NCI-H1694 treated with DMSO at 0.1 percent for 48 hours (cell line): ENCODE data around the gene BAZ2B.

Source experiments
- DNase-seq: peaks from one replicate; lab custom pipeline; 2025; lab: John Stamatoyannopoulos, UW

The BAZ2B gene

DNA sequence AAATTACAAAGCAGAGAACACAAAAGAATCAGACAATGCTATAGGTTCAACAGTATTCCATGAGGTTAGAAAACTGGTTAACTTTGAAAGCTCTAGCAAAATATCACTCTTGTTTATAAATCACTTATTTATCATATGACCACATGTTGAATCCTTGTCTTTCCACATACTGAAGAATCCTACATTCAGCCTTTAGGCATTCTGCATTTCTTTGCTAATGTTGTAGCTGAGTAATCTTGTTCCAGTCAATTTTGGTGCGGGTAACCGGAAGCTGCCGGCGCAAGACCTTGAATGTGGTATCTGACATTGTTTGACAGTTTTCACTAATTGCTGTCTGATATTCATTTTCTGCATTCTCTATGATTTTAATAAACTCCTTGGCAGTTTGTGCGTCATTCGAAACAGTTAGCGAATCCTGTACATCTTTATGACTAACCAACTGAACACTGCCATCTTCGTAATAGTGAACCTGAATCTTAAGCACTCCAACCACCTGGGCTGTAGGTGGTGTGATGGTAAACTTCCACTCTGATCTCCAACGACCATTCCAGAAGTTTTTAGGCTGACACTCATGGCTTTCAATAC, 154.1 kb downstream of the BAZ2B start:
- no peak for DNase-seq

DNA sequence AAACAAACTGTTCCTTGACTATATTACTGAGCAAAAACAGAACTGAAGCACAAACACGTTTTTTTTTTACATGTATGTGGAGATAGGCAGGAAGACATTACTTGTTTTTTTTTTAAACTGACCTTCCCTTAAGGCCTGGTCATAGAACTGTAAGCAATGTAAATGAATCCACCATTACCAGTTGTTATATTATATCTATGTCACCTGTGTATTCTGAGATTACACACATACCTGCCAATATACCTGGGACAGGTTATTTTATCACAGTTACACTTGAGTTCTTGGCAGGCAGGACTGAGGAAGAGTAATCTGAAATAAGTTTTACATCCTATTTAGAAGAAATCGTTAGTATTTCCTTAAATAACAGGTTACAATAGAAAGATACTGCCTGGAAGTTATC, 155.3 kb downstream of the BAZ2B start:
- no peak for DNase-seq

DNA sequence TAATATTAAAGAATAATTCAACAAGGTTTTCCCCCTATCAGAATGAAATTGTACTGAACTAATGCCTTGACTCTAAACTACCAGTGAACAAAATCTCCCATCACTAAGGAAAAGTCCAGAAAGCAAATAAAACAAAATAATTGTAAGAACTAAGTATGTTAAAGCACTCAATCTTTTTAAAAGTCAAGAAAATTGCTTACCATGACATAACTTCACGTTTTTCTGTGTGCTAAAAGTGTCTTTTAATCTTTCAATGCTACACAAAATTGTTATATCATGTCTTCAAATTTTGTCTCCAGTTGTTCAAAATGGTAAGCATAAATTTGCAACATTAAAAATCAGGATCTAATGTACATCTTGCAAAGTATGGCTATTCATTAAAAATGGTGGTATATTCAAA, 156.1 kb downstream of the BAZ2B start:
- DNase-seq, result no peak

DNA sequence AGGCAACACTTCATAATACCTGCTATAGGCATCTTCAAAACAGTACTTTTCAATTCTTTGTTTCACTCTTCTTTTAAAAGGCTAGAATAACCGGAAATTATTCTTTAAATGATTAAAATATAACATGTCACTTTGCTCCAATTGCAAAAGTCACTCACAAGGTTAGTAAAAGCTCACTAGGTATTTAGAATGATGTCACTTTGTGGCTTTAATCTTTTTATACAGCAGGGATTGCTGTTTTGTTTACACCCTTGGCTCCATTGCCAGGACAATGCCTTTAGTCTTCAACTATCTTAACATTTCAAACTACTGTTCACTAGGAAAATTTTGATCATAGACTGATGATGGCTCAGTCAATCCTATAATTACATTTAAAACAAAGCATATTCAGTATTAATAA, 157.1 kb downstream of the BAZ2B start:
- no peak for DNase-seq

DNA sequence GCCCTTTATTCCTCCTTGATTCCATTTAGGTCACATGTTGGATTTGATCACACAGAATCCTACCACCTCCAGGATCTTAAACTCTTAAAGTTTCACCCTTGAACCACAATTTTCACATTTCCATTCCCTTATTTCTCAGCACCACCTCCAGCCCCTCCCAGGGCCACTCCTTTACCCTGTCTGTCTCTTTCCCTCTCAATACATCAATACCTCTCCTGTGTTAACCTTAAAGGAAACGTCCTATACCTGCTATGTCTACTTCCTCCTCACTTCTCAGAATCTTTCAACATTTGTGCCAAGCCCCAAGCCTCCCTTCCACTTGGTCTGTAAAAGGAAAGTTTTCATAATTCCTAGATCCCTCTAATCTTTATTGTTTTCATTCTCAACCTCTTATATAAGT, 158.8 kb downstream of the BAZ2B start:
- no peak for DNase-seq

DNA sequence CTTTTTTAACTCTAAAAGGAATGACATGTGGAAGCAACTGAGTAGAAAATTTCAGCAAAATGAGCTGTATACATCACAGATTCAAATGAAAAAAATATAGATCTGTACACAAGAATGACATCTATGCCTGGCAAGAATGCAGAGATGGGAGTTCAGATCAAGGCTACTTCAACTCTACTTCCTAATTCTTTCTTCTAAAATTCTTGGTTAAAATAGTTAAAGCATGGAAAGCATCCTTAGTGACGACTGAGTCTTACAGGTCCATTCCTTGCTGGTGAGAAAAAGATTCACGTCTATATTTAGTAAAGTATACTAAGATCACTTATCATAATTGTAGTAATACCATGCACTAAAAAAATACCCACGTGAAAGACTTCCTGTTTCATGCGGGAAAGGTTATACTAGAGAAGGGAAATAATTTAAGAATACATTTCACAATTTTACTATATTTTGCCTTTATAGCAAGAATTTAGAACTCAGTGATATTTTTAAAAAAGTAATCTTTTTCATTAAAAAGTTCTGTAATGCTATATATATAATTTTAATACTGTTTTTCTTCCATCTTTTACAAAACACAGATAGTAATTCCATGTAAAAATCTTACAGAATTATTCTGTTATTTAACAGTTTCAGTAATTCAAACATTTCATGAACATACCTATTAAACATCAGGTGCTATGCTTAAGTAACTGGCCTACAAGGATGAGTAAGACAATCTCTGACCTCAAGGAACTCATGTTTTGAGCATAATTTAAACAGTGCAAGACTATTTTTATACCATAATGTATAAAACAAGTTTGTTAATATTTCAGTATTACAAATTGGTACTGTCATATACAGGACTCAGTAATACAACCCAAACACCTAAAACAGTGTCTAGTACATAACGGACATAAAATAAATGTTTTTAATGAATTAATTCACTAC, 159.6 kb downstream of the BAZ2B start:
- DNase-seq, result no peak

DNA sequence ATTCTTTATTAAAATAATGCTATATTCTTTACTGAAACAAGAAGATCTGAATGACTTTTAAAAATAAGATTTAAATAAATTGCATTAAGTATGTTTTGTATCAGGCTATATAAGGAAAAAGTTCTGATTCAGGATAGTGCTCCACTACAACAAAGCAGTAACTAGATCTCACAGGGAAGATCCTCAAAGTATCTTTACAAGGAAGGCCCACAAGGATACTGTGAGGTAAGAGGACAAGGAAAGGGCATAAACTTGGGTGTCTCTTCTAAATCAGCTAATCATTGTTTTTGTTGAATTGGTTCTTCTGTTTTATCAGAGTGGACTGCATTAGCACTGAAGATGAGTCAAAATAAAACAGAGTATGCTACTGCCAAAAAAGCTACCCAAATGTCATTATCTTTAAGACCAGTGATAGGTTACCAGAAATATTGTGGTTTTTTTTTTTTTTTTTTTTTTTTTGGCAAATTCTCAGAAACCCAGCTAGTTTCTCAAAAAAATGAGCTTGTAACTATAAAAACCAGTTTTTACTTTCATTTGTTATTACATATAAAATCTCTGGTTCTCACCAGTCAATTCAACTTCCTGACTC, 160.9 kb downstream of the BAZ2B start:
- no peak for DNase-seq

DNA sequence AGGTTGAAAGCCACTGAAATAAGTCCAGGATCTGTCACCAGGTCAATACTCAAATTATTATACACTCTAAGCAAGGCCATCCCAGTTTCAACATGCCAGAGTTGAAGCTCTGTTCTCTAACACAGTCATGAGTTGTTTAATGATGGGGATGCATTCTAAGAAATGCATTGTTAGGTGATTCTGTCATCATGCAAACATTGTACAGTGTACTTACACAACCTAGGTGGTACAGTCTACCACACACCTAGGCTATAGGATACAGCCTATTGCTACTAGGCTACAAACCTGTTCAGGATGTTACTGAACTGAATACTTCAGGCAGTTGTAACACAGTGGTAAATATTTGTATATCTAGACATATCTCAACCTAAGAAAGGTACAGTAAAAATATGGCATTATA, 162.2 kb downstream of the BAZ2B start:
- DNase-seq, result no peak

DNA sequence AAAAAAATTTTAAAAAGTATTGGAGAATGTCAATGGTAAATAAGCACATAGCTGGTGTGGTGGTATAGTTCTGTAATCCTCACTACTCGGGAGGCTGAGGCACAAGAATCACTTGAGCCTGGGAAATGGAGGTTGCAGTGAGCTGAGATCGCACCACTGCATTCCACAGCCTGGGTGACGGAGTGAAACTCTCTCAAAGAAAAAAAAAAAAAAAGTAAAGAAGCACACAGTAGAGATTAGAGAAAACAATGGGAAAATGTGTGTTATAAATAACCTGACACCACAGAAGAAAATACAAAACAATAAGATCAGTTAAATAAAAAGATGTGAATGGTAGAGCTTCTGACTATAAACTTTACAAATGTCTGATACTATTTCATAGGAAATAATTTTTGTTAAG, 166.2 kb downstream of the BAZ2B start:
- DNase-seq, result no peak

DNA sequence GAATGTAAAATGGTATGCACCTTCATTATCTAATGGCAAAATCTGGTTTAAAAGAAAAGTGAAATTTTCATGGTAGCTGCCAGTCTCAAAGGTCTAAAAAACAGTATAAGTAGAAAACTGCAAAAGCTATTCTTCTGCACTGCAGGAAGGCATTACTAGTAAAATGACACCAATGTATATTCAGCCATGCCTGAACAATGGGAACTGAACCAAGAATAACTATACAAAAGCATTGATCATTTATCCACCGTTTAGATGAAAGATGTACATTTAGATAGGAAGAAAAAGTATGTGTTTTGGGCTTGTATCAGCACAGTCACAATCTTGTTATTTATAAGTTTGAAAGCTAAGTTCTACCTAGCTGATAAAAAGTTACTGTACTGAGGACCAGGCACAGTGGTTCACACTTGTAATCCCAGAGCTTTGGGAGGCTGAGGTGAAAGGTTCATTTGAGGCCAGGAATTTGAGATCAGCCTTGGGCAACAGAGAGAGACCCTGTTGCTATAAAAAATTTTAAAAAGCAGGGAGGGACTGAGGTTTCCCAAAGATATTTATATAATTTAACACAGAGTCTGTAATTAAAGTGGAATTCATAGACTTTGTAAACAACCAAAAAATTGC, 166.7 kb downstream of the BAZ2B start:
- DNase-seq, result no peak

DNA sequence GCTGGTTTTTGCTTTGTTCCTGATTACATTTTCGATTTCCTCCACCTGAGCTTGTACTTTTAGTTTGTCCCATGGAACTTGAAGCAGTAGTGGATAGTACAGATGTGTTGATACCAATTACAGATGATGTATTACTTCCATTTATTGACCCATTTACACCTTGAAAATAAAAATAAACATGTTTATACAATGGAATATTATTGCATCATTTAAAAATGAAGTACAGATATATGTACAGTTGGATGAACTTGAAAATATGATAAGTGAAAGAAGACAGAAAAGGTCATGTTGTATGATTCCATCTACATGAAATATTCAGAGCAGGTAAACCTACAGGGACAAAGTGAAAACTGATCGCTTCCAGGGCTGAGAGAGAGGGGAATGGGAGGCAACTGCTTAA, 169.5 kb downstream of the BAZ2B start:
- no peak for DNase-seq

DNA sequence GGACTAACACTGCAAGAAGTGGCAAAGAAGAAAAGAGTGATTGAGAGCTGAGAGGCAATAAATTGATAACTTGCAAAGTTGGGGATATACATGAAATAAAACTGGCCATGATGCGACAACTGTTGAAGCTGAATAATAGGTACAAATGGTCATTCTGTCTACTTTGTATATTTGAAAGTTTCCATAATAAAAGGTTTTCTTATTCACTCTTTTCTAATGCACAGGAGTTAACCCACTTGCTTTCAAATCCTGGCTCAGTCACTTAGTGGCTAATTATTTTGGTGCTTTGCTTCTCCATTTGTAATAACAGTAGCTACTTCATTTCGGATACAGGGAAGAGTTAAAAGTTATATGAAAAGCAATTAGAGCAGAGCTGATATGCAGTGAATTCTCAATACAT, 170.1 kb downstream of the BAZ2B start:
- no peak for DNase-seq

DNA sequence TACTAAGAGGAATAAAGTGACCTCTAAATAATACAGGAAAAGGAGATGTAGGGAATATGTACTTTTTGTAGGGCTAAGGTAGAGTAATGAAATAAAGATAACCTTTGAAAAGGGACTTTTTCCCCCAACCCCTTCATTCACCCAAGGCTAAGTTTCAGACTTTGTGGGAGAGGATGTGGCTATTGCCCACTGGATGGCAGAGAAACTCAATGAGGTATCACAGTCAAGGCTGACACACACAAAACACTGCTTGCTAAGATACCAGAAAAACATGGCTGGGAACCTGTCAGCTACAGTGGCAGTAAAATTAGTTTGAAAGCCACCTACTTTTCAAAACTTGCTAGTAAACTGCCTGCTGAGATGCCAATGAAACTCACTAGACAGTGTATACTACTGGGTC, 171.0 kb downstream of the BAZ2B start:
- DNase-seq, result no peak

DNA sequence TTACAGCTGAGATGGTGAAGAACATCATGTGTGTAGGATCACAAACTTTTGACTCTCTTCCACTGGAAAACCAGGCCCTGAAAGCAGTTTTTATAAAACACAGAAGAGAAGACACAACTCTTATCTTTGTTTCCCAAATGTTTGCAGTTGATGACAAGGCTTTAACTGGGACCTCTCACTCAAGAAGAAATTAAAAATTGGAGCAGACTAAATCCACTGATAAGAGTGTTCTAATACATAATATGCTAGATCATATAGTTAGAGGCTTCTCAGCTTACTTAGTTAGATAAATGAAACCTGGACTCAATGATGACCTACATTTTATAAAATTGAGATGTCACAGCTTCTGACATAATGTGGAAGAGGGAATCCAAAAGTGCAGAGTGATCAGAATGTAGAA, 171.6 kb downstream of the BAZ2B start:
- DNase-seq, result no peak

DNA sequence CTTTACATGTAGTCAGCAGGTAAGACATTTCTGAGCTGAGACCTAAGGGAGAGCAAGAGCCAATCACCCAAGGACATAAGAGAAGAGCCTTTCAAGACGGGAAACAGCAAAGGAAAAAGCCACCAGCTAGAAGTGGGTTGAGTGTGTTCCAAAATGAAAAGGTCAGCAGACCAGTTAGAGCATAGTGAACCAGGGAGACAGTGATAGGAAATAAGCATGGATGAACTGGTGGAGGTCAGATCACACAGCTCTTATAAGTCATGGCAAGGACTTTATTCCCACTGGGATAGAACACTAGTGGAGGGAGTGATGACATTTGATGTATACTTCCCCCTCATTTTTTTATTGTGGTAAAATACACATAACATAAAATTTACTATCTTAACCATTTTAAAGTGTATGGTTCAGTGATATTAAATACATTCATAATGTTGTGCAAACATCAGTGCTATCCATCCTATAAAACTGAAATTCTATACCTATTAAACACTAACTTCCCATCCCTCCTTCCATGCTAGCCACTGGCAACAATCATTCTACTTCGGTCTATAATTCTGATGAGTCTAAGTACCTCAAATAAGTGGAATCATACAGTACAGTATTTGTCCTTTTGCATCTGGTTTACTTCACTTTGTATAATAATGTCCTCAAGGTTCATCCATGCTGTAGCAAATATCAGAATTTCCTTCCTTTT, 174.0 kb downstream of the BAZ2B start:
- DNase-seq, result no peak

DNA sequence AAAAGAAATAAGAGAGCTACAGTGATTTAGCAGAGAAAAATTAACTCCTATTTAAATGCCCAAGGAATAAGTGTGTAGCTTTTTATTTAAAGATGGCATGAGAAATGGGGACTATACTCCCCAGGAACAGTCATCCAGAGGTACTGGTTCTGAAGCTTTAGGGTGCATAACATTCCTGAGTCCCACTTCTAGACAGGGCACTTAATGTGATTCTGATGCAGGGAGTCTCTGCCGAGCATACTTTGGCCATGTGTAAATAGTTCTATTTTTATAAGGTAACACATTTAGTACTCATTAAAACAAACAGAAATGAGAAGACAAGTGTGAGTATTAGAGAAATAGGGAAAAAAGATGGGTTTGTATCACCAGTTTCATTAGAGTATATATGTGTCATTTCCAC, 175.2 kb downstream of the BAZ2B start:
- DNase-seq, result no peak

DNA sequence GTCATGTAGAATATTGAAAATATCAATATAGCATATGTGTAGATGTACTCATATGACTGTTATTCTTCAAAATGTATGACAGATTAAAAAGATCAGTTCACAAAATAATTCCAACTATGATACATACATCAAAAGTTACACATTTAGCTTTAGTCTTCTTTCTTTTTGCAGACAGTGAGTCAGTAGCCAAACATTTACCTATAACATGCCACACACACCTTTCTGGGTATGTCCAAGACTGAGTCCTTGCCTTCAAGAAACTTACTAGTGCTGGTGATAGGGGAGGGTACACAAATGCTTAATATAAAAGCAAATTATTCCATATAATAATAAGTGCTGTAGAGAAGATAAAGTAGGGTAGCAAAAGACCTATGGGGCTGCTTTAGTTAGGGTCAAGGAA, 176.9 kb downstream of the BAZ2B start:
- DNase-seq, result no peak

DNA sequence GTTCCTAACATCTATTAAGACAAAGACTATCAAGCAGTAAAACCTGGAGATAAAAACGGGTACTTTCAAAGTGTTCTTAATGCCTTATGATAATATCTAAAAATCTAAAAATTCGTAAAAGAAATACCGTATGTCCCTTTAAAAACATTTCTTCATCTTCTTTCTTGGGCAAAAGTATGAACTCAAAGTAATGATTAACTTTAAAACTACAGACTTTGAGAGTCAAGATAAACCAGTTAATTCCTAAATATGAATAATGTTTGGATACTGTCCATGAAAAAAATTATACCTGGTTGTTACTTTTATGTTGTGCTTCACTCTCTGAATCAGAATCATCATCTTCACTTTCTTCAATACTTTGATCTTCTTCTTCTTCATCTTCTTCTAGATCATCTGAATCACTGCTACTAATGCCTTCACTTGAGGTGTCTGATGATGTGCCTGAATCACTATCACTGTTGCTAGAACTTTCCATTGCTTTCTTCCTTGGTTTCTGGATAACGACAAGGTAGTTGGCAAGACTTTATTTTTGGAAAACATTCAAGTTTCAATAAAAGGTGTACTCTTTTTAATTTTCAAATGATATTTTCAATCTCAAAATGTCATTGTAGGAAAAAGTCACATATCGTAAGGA, 177.5 kb downstream of the BAZ2B start:
- DNase-seq, result no peak

DNA sequence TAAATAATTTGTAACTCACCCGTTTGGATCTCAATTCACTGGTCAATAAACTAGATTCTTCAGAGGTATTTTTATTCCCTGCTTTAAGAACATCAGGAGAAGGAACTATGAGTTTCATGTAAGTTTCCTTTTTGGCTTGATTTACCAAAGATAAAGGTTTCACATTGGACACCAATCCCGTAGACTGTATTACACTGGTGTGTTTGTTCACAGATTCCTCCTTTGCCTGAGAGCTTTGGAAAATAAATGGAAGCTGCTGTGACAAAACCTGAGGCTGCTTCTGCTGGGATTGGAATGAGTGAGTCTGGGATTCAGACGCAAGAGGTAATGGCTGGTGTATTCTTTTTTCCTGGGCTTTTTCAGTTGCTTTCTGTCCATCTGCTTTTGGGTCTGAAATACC, 178.1 kb downstream of the BAZ2B start:
- DNase-seq, result no peak

DNA sequence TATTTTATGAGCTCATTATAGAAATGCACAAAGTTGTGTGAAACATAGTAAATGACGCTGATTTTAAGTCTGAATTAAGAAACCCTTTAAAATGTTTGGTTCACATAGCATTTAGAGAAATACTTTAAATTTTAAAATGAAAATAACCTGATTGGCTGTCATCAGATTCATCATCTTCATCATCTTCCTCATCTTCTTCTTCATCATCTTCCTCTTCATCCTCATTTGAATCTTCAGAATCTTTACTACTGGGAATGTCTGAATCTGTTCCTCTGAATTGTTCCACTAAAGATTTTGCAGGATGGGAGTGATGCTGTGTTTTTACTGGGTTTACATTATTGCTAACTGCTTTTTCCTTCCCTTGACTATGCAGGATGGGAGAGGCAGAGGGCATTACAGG, 183.7 kb downstream of the BAZ2B start:
- DNase-seq, result no peak

DNA sequence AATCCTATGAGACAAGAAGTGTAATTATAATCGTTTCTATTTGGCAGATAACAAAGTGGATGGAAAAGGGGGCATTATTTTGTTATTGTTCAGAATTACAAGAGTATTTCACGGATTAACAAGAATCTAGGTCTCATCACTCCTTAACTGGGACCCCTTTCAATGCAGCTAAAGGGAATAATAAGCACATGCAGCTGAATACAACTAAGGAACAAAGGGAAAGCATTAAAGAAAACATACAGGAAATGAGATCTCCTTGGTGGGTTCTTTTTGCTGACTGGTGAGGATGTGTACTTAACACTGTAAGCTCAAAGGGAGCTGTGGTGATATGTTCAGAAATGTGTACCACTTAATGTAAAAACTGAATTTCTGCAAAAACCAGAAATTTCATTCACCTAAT, 189.3 kb downstream of the BAZ2B start:
- no peak for DNase-seq

DNA sequence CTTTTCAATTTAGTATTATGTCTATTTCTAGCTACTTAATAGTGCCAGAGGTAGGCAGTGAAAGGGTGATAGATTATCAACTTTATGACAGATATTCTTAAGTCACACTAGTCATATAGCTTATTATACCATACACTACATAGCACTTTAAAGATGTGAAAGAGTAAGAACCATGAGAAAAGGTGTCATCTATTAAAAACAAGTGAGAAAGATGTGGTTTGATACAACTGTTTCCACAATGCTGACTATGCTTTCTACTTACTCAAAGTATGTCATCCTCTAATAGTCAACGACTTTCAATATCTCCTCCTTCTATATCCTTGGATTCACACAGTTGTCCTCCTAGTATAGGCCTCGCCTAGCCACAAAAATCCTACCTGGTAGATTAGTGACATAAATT, 196.9 kb downstream of the BAZ2B start:
- DNase-seq, result no peak
